Posterior vena cava (tissue), 2 donors: Measurements from ENCODE around the gene TMEM63C. TPM values are rescaled to one million over a fixed set of nuclear protein-coding genes. Genes with fewer than 3 reads are reported as not detected.

Experiments
- DNase-seq: peaks from one replicate; pipeline ENCODE4 v3.0.0-alpha.2; 2020; ENCODE audit warnings: low spot score
- intact Hi-C, 2 donors: fragments of 100-400 bp; cut with DNase I; formaldehyde crosslinking; loops; one replicate each; pipeline versions ENCODE4 v1.14.1 to v1.14.2; 2022 to 2023
- long read RNA-seq, 2 donors: library from polyadenylated mRNA; unstranded; transcript quantifications; one replicate each; pipeline ENCODE4 v2.0.0, GENCODE V29; 2020 to 2021
- total RNA-seq, 2 donors: library from RNA; stranded (reverse); fragmentation: NEBNext Ultra II Directional; extraction: Animal tissue kit (Norgen Biotek cat#: 25700); gene quantifications; one replicate each; pipeline ENCODE4 v1.2.1, GENCODE V29; 2021
- donor health status: DM: yes; HTN: yes; CAD: no.
- donor health status: DM: yes; HTN: yes; CAD: no.

Gene TMEM63C, protein sequence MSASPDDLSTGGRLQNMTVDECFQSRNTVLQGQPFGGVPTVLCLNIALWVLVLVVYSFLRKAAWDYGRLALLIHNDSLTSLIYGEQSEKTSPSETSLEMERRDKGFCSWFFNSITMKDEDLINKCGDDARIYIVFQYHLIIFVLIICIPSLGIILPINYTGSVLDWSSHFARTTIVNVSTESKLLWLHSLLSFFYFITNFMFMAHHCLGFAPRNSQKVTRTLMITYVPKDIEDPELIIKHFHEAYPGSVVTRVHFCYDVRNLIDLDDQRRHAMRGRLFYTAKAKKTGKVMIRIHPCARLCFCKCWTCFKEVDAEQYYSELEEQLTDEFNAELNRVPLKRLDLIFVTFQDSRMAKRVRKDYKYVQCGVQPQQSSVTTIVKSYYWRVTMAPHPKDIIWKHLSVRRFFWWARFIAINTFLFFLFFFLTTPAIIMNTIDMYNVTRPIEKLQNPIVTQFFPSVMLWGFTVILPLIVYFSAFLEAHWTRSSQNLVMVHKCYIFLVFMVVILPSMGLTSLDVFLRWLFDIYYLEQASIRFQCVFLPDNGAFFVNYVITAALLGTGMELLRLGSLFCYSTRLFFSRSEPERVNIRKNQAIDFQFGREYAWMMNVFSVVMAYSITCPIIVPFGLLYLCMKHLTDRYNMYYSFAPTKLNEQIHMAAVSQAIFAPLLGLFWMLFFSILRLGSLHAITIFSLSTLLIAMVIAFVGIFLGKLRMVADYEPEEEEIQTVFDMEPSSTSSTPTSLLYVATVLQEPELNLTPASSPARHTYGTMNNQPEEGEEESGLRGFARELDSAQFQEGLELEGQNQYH
- total RNA-seq = not detected
- long read RNA-seq, donor 1 = 0 reads
- long read RNA-seq, donor 2 = 0 reads

DNA sequence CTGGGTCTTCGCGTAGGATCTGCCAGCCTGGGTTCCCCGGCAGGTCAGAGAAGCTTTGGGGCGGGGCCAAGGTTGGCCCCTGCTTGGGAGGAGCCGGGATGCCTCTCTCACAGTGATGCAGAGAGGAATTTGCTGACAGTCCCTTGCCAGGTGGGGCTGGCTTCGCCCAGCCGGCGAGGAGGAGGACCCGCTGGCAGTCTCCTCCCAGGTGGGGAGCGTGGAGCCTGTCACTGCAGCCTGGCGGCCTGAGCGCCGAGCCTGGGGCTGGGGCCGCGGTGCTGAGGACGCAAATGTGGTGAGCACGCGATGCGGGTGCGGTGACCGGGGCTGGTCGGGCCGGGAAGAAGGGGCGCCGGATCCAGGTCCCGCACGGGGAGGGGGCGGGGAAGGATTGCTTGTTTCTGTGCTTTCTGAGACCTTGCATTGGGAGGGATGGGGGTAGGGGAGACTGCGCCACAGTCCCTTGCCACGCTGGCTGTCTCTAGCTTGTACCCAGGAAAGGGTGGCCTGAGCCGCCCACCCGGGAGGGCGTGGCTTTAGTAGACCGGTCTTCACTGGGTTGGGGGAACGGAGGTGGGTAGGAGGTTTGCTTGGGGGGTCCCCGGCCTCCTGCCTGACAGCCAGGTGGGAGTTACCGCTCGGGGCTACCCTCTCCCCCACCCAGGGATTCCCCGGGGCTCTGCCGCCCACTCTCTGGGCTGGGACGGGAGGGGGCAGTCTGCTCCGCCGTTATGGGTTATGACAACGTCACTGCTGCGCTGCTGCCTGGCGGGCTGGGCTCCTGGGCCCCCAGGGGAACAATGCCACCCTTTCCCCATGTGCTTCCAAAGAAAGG, at the start of gene TMEM63C:
TSS of gene TMEM63C (plus strand) at position 196 of the 835 bp plus-strand sequence. CDS start 37,016 bp downstream, outside the sequence.
- no peak for DNase-seq
- intact Hi-C loops = no loop called here

DNA sequence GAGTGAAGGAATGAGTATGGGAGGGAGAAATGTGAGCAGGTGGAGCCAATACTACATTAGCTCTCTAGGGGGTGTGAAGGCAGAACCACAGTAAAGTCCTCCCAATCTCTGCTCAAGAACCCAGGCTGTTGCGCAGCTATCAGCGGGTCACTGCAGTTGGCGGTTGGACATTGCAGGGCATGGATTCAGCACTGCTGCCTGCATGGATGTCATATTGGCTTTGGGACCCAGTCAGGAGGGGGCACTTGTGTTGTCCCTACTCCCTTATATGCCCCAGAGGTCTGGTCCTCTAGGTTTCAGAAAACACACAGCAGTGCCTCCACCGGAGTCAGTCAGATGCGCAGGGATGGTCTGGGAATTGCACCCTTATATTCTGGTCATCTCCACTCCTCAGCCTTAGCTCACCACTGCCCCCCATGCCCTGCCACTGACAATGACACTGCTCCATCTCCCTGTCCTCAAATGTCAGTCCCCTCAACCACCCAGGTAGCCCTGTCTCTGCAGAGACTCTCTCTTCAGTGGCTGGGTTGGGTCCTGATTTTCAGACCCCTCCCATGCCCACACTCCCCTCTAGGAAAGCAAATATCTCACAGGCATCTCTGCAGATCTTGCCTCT, 49.6 kb upstream of the TMEM63C start:
- no peak for DNase-seq

DNA sequence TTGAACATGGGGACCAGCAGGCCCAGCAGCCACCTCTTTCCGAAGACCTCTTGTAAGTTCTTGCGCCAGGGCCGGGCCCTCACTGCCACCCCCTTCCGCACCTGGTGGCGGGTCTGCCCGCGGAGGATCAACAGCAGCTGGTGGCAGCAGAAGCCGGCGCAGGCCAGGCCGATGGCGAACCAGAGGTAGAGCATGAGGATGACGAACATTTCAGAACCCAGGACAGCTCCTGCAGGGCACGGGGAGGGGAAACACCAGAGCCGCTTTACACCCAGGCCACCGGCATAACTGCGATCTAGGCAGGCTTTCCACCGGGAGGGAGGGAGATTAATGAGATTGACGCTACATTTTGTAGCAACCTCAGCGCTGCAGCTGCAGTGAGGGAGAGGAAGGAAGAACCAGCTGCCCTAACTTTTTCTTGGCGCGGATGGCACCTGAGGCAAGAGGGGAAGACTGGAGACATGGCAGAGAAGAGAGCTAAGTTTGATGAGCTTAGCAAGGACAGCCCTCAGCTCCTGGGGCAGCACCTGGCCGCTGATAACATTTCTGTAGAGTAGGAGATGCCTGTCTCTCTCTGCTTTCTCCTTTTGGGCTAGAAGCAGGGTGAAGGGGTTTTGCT, 47.8 kb upstream of the TMEM63C start:
- intact Hi-C loops = loop anchor here in 1 of 2 donors (10.0 kb wide), 1 partner anchor 421 kb away; no protein-coding TSS in a partner anchor
- DNase-seq = peak; percentile 87

More for the DNA sequence above, 49.6 kb upstream of the TMEM63C start:
- intact Hi-C loops = loop anchor here in 1 of 2 donors (10.0 kb wide), 1 partner anchor 423 kb away; no protein-coding TSS in a partner anchor

DNA sequence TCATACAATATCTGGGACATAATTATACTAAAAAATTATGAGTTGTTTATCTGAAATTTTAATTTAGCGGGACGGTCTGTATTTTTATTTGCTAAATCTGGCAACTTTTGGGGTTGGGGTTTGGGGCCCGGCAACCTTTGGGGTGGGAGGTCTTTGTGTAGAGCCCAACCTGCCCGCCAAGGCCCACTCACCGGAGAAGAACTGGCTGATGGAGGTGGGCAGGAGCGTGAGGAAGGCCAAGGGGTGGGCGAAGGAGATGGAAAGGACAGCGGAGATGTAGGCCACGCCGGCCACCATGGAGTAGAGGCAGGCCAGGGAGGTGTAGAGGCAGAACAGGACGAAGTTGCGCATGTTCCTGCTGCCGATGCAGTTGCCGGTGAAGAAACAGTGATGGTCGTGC, 42.6 kb upstream of the TMEM63C start:
- intact Hi-C loops = loop anchor here in 1 of 2 donors (10.0 kb wide), 1 partner anchor 416 kb away; no protein-coding TSS in a partner anchor
- DNase-seq = peak; percentile 52

DNA sequence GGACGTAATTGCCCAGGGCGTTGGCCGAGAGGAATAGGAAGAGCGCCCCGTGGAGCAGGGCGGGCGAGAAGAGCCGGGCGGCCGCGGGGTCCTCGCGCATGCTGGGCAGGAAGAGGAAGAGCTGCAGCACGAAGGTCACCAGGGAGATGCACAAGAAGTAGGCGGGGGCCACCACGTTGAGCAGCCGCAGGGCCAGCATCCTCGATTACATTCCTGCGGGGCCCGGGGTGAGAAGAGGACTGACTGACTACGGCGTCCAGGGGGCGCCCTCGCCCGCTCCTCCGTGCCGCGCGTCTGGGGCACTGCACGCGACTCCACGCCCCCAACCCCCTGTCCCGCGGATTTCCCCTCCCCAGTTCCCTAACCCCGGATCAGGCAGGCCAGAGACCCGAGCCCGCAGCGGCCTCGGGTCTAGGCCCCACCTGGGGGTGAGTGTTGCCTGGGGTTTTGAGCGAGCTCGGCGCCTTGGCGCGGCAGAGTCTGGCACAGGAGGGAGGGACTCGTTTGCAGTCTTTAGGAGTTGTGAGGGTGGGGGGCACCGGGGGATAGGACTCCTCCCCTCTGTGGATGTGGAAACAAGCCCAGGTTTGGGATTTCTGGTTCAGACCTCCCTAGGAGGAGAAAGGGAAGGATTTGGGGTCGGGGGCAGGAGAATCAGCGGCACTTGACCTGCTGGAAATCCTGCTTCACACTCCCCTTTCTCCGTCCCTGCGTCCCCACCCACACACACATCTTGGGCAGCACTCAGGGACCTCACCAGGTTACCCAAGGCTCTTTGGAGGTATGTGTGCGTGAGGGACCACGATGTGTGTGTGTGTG, 41.8 kb upstream of the TMEM63C start:
- intact Hi-C loops = loop anchor here in 1 of 2 donors (10.0 kb wide), 1 partner anchor 415 kb away; no protein-coding TSS in a partner anchor
- DNase-seq = peak; percentile 81

DNA sequence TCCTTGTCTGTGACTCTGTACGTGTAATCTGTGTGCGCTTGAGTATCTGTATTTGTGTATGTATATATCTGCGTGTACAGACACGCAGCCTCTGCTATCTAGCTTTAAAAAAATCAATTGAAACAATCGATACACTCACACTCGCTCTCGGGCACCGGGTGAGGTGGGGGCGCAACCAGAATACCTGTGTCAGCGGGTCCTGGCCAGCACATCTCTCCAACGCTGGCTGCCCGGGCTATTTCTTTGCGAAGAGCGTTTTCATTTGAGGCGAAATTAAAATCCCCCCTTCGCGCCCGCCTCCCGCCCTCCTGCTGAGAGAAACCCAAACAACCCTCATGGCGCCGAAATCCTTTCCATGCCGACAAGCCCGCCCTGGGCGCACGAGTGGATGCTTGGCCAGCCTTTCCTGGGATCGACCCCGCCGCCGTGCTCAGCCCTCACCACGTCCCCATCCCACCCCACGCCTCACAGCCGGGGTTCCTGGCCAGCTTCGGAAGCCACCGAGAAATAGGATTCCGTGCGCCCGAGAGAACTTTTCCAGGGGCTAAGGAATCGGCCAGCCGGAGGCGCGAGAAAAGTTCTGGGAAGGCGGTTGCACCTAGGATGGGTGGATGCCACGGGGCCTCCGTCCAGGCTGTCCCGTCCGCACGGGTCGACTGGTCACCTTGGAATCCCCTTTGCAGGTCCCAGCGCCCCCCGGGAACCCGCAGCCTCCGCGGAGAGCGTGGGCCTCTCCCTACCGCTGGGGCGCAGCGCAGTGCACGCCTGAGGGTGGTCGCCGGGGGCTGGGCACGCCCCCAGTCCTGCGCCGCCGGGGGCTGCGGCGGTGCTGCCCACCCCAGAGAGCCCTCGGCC, 41.0 kb upstream of the TMEM63C start:
- peak; percentile 79 for DNase-seq
- intact Hi-C loops = no loop called here

DNA sequence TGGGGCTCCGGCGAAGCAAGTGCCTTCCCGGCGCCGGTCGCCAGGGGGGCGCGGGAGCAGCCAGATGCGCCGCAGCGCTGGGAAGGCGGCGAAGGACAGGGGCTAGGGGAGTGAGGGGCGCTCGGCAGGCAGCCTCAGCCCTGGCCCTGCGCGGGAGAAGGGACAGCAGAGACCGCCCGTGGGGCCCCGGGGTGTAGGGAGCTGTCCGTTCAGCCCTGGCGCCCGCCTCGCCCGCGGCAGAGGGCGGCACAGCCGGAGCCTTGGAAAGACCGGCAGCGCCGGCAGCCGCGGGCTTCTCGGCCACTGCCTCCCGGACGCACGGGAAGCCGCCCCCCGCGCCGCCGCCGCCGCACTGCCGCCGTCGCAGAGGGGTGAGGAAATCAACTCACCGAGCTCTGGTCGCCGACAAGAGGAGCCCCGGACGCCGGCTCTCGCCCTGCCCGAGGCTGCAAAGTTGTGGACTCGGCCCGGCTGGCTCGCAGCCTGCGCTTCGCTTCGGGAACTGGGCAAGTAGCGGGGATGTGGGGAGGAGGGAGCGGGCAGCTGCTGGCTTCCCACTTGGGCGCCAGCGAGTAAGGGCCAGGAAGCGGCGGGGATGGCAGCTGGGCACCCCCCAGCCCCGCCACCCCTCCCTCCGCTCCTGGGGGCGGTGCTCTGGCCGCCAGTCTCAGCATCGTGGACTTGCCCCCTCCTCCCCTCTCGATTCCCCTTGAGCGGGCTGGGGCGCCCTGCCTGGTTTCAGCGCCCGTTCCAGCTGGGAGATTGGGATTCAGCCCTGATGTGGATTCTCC, 40.2 kb upstream of the TMEM63C start, which contains the start of gene ZDHHC22:
TSS of gene ZDHHC22 (minus strand) at position 578 of the 791 bp plus-strand sequence. CDS start 2,053 bp downstream, outside the sequence.
- intact Hi-C loops = no loop called here
- peak; percentile 76 for DNase-seq

DNA sequence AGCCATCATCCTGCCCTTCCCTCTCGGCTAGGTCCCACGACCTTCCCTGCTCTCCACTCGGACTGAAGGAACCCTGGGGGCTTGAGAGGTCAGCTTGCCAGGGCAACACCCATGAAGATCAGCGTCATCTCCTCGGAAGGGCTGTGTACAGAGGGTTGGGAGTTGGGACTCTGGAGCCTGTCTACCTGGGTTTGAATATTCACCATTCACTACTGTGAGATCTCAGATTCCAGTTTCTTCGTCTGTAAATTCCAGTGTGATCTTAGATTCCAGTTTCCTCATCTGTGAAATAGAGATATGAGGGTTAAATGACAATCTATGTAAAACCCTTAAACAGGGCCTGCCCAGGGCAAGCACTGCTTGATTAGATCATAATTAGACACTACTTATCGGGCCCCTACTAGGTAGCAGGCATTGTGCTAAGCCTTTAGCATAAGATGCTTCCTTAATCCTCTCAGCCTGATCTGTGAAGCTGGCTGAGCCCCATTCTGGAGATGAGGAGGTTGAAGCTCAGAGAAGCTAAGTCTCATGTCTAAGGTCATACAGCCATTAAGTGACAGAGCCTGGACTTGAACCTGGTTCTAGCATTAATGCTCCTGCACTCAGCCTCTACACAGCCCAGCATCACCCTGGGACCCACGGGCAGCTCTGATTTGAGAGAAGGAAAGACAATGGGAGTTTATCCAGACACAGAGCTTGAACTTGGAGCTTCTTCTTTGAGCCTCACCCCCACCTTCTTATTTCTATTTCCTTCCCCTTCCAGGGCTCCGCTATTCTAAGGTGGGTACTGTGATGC, 39.4 kb upstream of the TMEM63C start:
- DNase-seq = no peak
- intact Hi-C loops = no loop called here

DNA sequence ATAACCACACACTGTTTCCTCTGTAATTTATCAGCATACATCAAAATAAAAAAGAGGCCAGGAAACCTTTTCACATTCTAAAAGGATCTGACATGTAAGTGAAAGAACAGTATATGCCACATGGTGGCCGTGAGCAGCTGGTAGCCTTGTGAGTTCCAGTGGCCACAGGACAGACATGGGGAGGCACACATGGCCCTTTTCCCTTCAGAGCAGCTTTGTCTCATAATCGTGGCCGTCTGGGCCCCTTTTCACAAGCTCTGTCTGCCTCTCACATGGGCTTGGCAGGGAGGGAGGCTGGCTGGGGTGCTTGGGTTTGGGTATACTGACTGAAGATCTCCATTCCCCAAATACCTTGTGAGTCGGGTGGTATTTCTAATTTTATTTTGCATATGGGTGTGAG, 38.5 kb upstream of the TMEM63C start:
- intact Hi-C loops = no loop called here

DNA sequence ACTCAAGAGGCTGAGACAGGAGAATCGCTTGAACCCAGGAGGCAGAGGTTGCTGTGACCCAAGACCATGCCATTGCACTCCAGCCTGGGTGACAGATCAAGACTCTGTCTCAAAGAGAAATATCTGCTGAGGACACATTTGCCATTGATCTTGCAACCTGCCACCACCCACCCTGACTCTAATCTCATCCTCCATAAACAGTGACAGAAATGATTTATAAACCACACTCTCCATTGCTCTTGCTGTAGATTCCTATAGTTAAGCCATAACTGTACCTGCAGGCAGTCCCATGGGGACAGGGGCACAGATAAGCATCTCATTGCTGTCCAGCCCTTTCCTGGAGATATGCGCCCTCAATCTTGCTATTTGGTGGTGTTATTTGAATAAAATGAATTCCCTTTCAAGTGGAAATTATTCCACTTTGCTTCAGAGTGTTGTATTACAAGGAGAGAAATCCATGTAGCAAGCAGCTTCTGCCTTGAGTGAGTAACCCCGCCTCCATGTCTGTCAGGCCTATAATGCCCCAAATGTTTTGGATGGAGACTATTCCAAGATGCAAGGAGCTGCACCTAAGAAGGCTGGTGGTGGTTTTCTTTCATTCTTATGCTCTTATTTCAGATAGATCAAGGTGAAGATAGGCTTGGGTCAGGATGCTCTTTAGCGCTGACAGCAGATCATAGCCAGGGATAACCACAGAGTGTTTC, 37.0 kb upstream of the TMEM63C start:
- intact Hi-C loops = no loop called here
- DNase-seq = no peak

More for the DNA sequence above, 38.5 kb upstream of the TMEM63C start:
- no peak for DNase-seq

DNA sequence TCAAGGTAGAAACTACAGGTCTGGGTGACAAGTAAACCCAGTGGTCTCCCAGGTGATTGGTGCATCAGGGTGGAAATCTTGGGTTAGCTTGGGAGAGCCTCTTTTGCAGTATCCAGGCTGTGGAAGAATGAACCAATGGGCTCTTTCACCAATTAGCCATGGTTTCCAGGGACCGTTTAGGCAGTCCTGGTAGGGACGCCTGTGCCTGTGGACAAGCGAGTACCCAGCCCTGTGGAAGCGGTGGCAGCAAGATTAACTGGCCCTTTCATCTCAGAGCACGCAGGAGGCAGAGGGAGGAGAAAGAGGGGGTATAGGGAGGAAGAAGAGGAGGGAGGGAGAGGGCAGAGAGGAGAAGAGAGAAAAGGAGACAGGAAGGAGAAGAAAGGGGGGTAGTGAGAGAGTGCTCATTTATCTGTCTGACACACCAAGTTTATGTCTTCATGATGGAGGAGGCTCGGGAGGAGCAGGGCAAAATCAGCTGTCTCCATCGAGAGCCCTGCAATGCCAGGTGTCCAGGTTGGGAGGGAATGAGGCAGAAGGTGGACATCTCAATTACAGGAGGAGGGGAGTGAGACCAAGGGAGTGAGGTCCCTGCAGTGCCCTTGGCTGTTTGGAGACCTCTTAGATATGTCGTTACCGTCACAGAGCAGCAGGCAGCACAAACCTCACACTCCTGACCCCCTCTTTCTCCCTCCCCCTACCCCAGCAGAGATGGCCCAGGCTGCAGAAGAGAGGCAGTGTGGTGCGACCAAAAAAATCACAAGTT, 35.4 kb upstream of the TMEM63C start:
- no peak for DNase-seq
- intact Hi-C loops = no loop called here

DNA sequence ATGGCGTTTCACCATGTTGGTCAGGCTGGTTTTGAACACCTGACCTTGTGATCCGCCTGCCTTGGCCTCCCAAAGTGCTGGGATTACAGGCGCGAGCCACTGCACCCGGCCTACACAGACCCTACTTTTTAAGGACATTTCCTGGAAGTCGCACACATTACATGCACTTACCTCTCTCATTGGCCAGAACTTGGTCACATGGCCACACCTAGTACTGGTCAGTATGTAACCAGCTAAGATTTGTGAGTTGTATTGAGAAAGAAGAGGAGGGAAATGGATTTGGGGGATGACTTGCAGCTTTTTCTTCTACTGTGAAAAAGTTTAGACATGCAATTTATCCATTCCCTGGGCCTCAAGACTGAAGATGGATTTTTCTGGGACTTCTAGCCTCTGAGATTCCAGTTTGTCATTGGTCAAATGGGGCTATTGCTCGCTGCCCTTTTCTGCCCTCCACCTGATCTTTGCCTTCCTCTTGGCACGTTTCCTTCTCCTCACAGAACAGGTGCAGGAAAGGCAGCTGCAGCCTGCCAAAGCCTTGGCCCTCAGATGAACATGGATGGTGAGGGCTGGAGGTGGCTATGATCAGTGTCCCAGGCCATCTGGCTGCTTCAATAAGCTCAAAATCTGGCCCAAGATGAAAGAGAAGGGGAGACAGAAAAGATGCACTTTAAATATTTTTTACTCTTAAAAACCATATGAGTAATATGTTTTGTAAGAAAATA, 32.9 kb upstream of the TMEM63C start:
- no peak for DNase-seq
- intact Hi-C loops = no loop called here

DNA sequence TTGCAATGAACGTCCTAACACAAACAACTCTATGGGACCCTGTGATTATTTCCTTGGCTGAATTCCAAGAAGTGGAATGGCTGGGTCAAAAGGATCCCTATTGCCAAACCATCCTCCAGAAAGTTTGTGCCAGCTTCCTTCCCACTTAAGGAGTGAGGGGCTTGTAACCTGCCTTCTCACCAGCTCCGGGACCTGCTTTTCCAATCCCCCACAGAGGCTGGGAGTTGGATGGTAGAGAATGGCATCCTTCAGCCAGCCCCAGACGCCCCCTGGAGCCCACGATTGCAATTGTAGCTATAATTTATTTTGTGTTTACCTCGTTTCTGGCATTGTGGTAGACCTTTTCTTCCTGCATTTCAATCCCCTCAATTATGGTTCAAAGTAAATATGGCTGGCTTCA, 30.4 kb upstream of the TMEM63C start:
- intact Hi-C loops = loop anchor here (5.0 to 10.0 kb wide), 2 partner anchors 164 to 166 kb away; no protein-coding TSS in a partner anchor
- DNase-seq = no peak
